ENCODE results near the gene LGR4.

LGR4 gene

DNA sequence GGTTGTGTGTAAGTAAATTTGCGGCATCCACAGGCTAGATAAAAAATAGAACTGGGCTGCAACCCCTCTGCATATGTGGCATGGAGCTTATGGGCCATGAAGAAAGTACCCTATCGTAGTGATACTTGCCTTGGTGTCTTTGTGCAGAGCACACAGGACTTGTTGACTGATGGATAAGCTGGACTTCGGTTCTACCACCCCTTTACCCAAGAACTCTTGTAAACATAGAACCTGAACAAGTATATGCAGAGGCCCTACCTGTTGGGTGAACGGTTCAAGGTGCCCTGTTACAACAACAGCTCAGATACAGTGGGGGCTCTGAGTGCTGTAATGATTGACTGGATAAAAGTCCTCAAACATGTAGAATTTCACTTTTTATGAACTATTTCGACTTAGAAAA lies 3.0 kb upstream of the LGR4 start:
- Histone ChIP-seq H3K9me2 (replicated peaks; ENCODE audit: control insufficient read depth, low read length) (no peaks in the 10 kb centered on the region), H3K27ac (ENCODE audit: low read depth, low read length) (no peak overlapping the region), H3K4me1 (ENCODE audit: control insufficient read depth, low read length) (peaks cover 7% of the 10 kb centered on the region; the same call in 1 of the 2 replicates), H3K27me3 (ENCODE audit: control insufficient read depth, low read length) (peaks cover 26% of the 10 kb centered on the region), H3K9me3 (ENCODE audit: control insufficient read depth, insufficient read depth, low read length) (no peaks in the 10 kb centered on the region), H3K4me3 (ENCODE audit: low read length) (no peak overlapping the region), H3K4me2 (ENCODE audit: low read length) (no peak overlapping the region), H3K36me3 (ENCODE audit: control insufficient read depth, low read length) (no peaks in the 10 kb centered on the region), H3F3A (ENCODE audit: control insufficient read depth, insufficient read depth) (0 out of 2 replicates have a peak, but pooled peaks cover 3% of the 10 kb centered on the region), H4K20me1 (ENCODE audit: control insufficient read depth, insufficient read depth, low read depth, low read length) (no peaks in the 10 kb centered on the region), H3K79me2 (ENCODE audit: control insufficient read depth, low read length) (no peaks in the 10 kb centered on the region)
- TF ChIP-seq EZH2phosphoT487 (IDR thresholded peaks at IDR 0.05; ENCODE audit: borderline replicate concordance, low read length): no peak
- TF ChIP-seq, protein P1, sequence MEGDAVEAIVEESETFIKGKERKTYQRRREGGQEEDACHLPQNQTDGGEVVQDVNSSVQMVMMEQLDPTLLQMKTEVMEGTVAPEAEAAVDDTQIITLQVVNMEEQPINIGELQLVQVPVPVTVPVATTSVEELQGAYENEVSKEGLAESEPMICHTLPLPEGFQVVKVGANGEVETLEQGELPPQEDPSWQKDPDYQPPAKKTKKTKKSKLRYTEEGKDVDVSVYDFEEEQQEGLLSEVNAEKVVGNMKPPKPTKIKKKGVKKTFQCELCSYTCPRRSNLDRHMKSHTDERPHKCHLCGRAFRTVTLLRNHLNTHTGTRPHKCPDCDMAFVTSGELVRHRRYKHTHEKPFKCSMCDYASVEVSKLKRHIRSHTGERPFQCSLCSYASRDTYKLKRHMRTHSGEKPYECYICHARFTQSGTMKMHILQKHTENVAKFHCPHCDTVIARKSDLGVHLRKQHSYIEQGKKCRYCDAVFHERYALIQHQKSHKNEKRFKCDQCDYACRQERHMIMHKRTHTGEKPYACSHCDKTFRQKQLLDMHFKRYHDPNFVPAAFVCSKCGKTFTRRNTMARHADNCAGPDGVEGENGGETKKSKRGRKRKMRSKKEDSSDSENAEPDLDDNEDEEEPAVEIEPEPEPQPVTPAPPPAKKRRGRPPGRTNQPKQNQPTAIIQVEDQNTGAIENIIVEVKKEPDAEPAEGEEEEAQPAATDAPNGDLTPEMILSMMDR (IDR thresholded peaks at IDR 0.05; ENCODE audit: low read depth, low read length, poor library complexity, severe bottlenecking): no peak

GRCh38 chr11:27473017-27473406 lies 422 bp upstream of the LGR4 start:
- no peak overlapping the region for H3K27ac ChIP-seq (ENCODE audit: low read depth, low read length)

GRCh38 chr11:27471589-27472397 lies 797 bp downstream of the LGR4 start:
- H3K36me3 ChIP-seq (ENCODE audit: control insufficient read depth, low read length): no peaks in the 10 kb centered on the region
- H3K9me3 ChIP-seq (ENCODE audit: control insufficient read depth, insufficient read depth, low read length): no peaks in the 10 kb centered on the region
- H3K27ac ChIP-seq (ENCODE audit: low read depth, low read length): no peak overlapping the region
- 0 out of 2 replicates have a peak, but pooled peaks have one; percentile 65 for TF ChIP-seq EZH2phosphoT487 (IDR thresholded peaks at IDR 0.05; ENCODE audit: borderline replicate concordance, low read length)
- TF ChIP-seq, protein P1 (IDR thresholded peaks at IDR 0.05; ENCODE audit: low read depth, low read length, poor library complexity, severe bottlenecking): no peak
- H3F3A ChIP-seq (ENCODE audit: control insufficient read depth, insufficient read depth): 0 out of 2 replicates have a peak, but pooled peaks cover 3% of the 10 kb centered on the region
- H3K9me2 ChIP-seq (replicated peaks; ENCODE audit: control insufficient read depth, low read length): no peaks in the 10 kb centered on the region
- peaks cover 7% of the 10 kb centered on the region; the same call in 1 of the 2 replicates for H3K4me1 ChIP-seq (ENCODE audit: control insufficient read depth, low read length)
- H4K20me1 ChIP-seq (ENCODE audit: control insufficient read depth, insufficient read depth, low read depth, low read length): no peaks in the 10 kb centered on the region
- peak overlapping the region; percentile 63 for H3K4me2 ChIP-seq (ENCODE audit: low read length)
- H3K27me3 ChIP-seq (ENCODE audit: control insufficient read depth, low read length): peaks cover 45% of the 10 kb centered on the region
- H3K4me3 ChIP-seq (ENCODE audit: low read length): peak overlapping the region; percentile 67
- no peaks in the 10 kb centered on the region for H3K79me2 ChIP-seq (ENCODE audit: control insufficient read depth, low read length)

More at GRCh38 chr11:27473017-27473406, 422 bp upstream of the LGR4 start:
- TF ChIP-seq, protein P1 (IDR thresholded peaks at IDR 0.05; ENCODE audit: low read depth, low read length, poor library complexity, severe bottlenecking): no peak
- TF ChIP-seq EZH2phosphoT487 (IDR thresholded peaks at IDR 0.05; ENCODE audit: borderline replicate concordance, low read length): no peak
- no peaks in the 10 kb centered on the region for H3K79me2 ChIP-seq (ENCODE audit: control insufficient read depth, low read length)
- H4K20me1 ChIP-seq (ENCODE audit: control insufficient read depth, insufficient read depth, low read depth, low read length): no peaks in the 10 kb centered on the region
- H3K36me3 ChIP-seq (ENCODE audit: control insufficient read depth, low read length): no peaks in the 10 kb centered on the region
- H3K27me3 ChIP-seq (ENCODE audit: control insufficient read depth, low read length): peaks cover 45% of the 10 kb centered on the region
- H3F3A ChIP-seq (ENCODE audit: control insufficient read depth, insufficient read depth): 0 out of 2 replicates have a peak, but pooled peaks cover 3% of the 10 kb centered on the region
- H3K9me2 ChIP-seq (replicated peaks; ENCODE audit: control insufficient read depth, low read length): no peaks in the 10 kb centered on the region
- H3K9me3 ChIP-seq (ENCODE audit: control insufficient read depth, insufficient read depth, low read length): no peaks in the 10 kb centered on the region
- peaks cover 7% of the 10 kb centered on the region; the same call in 1 of the 2 replicates for H3K4me1 ChIP-seq (ENCODE audit: control insufficient read depth, low read length)
- H3K4me2 ChIP-seq (ENCODE audit: low read length): no peak overlapping the region
- H3K4me3 ChIP-seq (ENCODE audit: low read length): no peak overlapping the region

All from DOHH2 (cell line).